ENCODE results near the gene AKT3.
"Not testable (repeated sequence)": the region's sequence is repeated elsewhere in the genome, so short reads cannot be mapped to it uniquely, and the experiment has no call there.

The AKT3 gene

GRCh38 chr1:243594455-243594854 lies 255.6 kb downstream of the AKT3 start:
- H3K4me1 Mint-ChIP-seq, result no peaks in the 10 kb centered on the region
- TF ChIP-seq CTCF (IDR thresholded peaks at IDR 0.05; ENCODE audit: unreplicated experiment in 3 of 3), result no peak
- H3K4me3 Mint-ChIP-seq, result no peak overlapping the region
- no peaks in the 10 kb centered on the region for H3K27me3 Mint-ChIP-seq (ENCODE audit: low read depth)
- H3K9me3 Mint-ChIP-seq, result peaks cover 13% of the 10 kb centered on the region
- H3K36me3 Mint-ChIP-seq (ENCODE audit: low read depth), result peaks cover 18% of the 10 kb centered on the region
- H3K27ac Mint-ChIP-seq, result no peak overlapping the region

- Mint-ChIP-seq H3K9me3 (peaks cover 34% of the 10 kb centered on the region), H3K36me3 (ENCODE audit: low read depth) (peaks cover 48% of the 10 kb centered on the region)
- H3K27me3 Mint-ChIP-seq (ENCODE audit: low read depth); H3K4me1 Mint-ChIP-seq; H3K4me3 Mint-ChIP-seq; H3K27ac Mint-ChIP-seq: not testable (repeated sequence)
Measured at GRCh38 chr1:243589286-243589685, 260.8 kb downstream of the AKT3 start.

- Mint-ChIP-seq H3K4me3 (no peak overlapping the region), H3K4me1 (no peaks in the 10 kb centered on the region), H3K9me3 (peaks cover 47% of the 10 kb centered on the region), H3K36me3 (ENCODE audit: low read depth) (peaks cover 60% of the 10 kb centered on the region), H3K27me3 (ENCODE audit: low read depth) (no peaks in the 10 kb centered on the region), H3K27ac (no peak overlapping the region)
- TF ChIP-seq CTCF (IDR thresholded peaks at IDR 0.05; ENCODE audit: unreplicated experiment in 3 of 3), result no peak
Measured at GRCh38 chr1:243587823-243588560, 262.1 kb downstream of the AKT3 start.

GRCh38 chr1:243587285-243587684 lies 262.8 kb downstream of the AKT3 start:
- H3K27ac Mint-ChIP-seq, result no peak overlapping the region
- H3K4me3 Mint-ChIP-seq, result no peak overlapping the region
- peaks cover 53% of the 10 kb centered on the region for H3K9me3 Mint-ChIP-seq
- no peak for TF ChIP-seq CTCF (IDR thresholded peaks at IDR 0.05; ENCODE audit: unreplicated experiment in 3 of 3)
- no peaks in the 10 kb centered on the region for H3K4me1 Mint-ChIP-seq
- peaks cover 68% of the 10 kb centered on the region for H3K36me3 Mint-ChIP-seq (ENCODE audit: low read depth)
- H3K27me3 Mint-ChIP-seq (ENCODE audit: low read depth), result no peaks in the 10 kb centered on the region

GRCh38 chr1:243585982-243586381 lies 264.1 kb downstream of the AKT3 start:
- no peak for TF ChIP-seq CTCF (IDR thresholded peaks at IDR 0.05; ENCODE audit: unreplicated experiment in 3 of 3)
- Mint-ChIP-seq H3K27me3 (ENCODE audit: low read depth) (no peaks in the 10 kb centered on the region), H3K27ac (no peak overlapping the region), H3K4me3 (no peak overlapping the region), H3K9me3 (peaks cover 60% of the 10 kb centered on the region), H3K36me3 (ENCODE audit: low read depth) (peaks cover 74% of the 10 kb centered on the region), H3K4me1 (no peaks in the 10 kb centered on the region)

- no peaks in the 10 kb centered on the region for H3K27me3 Mint-ChIP-seq (ENCODE audit: low read depth)
- peaks cover 54% of the 10 kb centered on the region for H3K9me3 Mint-ChIP-seq
- no peaks in the 10 kb centered on the region for H3K4me1 Mint-ChIP-seq
- TF ChIP-seq CTCF (IDR thresholded peaks at IDR 0.05; ENCODE audit: unreplicated experiment in 3 of 3), result no peak
- no peak overlapping the region for H3K4me3 Mint-ChIP-seq
- H3K36me3 Mint-ChIP-seq (ENCODE audit: low read depth), result peaks cover 70% of the 10 kb centered on the region
- H3K27ac Mint-ChIP-seq, result no peak overlapping the region
Measured at GRCh38 chr1:243582326-243582725, 267.7 kb downstream of the AKT3 start.

All from nephron (organoid).